GM18517 (cell line): ENCODE measurements around the gene APOA5.
A peak's percentile ranks its signal among the peaks of the same experiment; 100 is the strongest.
"Not testable (repeated sequence)": the region's sequence is repeated elsewhere in the genome, so short reads cannot be mapped to it uniquely, and the experiment has no call there.

Experiments
- ATAC-seq: cut with Tn5 transposase; IDR thresholded peaks from one replicate; pipeline ENCODE4 v1.9.1; 2021; ENCODE audit warnings: mild to moderate bottlenecking, moderate library complexity; ENCODE audit not compliant: unreplicated experiment

APOA5 gene, protein sequence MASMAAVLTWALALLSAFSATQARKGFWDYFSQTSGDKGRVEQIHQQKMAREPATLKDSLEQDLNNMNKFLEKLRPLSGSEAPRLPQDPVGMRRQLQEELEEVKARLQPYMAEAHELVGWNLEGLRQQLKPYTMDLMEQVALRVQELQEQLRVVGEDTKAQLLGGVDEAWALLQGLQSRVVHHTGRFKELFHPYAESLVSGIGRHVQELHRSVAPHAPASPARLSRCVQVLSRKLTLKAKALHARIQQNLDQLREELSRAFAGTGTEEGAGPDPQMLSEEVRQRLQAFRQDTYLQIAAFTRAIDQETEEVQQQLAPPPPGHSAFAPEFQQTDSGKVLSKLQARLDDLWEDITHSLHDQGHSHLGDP

DNA sequence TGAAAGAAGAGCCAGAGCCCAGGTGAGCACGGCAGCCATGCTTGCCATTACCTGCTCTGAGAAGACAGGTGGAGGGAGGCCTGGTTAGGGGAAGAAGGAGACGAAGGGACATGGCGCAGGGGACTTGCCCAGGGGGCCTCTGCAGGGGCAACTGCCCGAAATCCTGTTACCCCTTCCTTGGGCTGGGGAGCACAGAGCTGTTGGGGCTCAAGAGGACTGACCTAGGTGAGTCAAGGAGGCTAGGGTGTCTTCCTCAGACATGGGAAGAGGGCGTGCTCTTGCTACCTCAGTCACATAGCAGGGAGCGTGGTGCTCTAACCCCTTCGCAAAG, at the start of gene APOA5:
Gene APOA5, minus strand, starts transcription at position 67 of the 331 bp plus-strand sequence. Its CDS starts 19 bp downstream, at position 48.
- ATAC-seq = no peak

DNA sequence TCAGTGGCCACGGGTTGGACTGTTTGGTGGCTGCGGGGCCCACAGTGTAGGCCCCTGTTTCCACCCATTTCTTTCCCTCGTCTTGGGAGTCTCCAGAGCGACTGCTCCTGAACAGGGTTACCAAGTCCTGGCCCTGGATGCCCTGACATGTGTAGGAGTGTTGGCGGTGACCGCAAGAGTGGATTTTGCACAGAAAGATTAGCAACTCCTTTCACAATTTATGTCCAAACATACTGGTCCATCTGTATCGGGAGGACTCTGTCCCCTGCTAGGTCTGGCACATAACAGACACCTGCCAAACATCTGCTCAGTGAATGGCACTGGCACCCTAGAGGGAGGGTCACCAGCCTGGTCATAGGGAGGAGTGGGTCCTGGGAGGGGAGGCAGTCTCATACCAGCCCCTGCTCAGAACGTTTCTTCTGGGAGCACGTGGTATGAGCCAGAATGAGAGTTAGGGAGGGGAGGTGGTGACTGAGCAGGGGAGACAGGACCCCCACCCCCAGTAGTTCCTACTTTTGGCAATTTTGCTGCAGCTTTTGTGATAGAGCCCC, 49.1 kb upstream of the APOA5 start:
- no peak for ATAC-seq

DNA sequence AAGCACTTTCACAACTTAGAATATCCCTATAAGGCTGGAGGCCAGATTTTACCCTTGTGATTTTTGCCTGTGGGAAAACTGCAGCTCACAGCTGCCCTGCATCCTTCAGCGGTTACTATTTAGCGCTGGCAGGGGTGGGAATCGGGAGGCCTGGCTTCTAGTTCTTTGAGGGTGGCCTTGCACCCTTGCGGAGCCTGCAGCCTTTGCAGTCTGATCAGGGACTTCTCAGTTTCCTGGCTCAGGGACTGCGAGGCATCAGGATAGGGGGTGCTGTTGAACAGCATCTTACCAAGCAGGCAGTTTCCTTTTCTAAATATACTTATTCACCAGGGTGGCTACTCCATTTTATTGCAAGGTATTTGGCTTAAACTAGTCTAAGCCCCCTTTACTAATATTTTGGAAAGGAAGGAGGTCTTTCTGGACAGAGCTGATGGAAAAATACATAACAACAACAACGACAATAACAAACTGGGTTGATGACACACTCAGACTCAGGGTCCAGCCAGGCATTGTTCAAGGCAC, 48.6 kb upstream of the APOA5 start:
- ATAC-seq = no peak

DNA sequence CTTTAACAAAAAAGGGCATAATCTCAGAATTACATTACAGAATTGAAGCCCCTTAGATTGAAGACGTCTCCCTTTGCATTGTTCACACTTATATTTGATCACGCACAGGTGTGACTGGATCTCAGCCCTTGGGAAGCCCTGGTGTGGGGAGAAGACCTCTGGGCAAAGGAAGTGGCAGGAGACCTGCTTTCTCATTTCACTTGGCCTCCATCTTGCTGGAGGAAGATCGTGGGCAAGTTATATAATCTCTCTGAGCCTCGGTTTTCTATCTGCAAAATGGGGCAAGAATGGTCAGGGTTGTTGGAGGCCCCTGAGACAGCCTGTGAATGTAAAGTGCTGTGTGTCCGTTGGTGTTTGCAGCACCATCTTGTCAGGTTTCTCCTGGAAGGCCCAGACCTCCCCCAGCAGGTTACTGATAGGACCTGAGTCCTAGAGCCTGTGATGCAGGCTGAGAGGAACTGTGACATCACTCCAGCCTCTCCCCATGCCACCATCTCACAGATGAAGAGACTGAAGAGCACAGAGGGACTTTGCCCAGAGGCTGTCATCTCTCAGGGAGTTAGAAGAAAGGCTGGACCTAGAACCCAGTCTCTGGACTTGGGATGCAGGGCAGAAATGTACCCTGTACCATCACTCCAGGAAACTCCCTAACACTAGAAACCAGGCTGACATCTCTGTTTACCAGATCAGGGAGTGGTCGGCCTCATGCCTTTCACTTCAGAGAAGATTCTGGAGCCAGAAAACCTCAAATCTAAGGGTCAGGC, 46.8 kb upstream of the APOA5 start:
- no peak for ATAC-seq

DNA sequence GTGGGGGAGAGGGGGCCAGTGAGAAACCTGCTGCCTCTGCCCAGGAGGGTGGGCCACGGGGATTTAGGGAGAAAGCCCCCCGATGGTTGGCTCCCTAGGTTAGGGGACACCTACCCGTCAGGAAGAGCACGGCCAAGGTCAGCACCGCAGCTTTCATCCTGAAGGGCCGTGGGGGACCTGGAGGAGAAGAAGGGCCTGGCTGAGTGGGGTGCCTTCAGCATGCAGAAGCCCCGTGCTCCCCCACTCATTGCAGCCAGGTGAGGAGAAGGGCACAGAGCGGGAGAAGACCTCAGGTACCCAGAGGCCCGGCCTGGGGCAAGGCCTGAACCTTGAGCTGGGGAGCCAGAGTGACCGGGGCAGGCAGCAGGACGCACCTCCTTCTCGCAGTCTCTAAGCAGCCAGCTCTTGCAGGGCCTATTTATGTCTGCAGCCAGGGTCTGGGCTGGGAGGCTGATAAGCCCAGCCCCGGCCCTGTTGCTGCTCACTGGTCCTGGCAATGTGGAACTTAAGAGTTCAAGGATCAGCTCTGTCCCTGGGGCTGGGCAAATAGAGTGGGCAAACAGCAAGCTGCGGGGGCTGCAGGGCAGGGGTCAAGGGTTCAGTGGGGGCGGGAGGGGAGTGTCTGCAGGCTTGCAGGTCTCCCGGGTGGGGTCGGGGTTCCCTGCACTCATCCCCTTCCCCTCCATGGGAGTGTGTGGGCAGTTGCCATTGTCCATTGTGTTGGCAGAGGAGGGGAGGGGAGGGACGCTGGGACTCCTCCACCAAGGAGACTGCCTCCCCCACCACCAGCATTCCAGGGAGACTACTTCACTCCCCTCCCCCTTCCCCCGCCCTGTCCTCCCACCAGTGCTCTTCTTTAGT, 45.8 kb upstream of the APOA5 start, which contains the start of gene APOA1:
Gene APOA1, minus strand, starts transcription at position 392 of the 861 bp plus-strand sequence. Its CDS starts 235 bp downstream, at position 157.
- ATAC-seq = no peak

DNA sequence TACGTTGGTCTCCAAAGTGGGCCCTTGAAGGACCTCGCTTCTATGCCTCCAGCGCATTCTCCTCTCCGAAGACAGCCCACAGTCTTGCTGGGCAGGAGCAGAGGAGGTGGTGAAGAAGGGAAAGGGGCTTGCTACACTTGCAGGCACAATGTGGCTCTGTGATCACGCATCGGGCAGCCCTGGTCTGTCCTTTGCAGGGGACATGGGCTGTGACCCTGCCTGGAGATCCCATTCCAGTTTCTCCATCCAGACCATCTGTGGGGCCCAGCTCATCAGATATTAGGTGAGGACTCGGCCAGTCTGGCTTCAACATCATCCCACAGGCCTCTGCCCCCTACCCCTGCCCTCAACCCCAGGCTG, 44.9 kb upstream of the APOA5 start:
- no peak for ATAC-seq

DNA sequence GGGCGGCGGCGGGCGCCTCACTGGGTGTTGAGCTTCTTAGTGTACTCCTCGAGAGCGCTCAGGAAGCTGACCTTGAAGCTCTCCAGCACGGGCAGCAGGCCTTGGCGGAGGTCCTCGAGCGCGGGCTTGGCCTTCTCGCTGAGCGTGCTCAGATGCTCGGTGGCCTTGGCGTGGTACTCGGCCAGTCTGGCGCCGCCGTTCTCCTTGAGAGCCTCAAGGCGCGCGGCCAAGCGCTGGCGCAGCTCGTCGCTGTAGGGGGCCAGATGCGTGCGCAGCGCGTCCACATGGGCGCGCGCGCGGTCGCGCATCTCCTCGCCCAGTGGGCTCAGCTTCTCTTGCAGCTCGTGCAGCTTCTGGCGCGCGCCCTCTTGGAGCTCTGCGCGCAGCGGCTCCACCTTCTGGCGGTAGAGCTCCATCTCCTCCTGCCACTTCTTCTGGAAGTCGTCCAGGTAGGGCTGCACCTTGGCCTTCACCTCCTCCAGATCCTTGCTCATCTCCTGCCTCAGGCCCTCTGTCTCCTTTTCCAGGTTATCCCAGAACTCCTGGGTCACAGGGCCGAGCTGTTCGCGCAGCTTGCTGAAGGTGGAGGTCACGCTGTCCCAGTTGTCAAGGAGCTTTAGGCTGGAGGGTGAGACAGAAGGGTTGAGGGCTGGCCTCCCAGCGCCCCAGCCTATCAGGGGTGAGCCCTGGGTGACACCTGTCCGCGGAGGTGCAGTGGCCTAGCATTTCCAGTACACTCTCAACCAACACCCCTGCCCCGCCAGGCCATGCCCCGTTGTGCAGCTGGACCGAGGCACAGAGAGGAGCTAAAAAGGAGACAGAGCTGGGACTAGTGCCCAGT, 44.3 kb upstream of the APOA5 start:
- peak; percentile 73 for ATAC-seq

DNA sequence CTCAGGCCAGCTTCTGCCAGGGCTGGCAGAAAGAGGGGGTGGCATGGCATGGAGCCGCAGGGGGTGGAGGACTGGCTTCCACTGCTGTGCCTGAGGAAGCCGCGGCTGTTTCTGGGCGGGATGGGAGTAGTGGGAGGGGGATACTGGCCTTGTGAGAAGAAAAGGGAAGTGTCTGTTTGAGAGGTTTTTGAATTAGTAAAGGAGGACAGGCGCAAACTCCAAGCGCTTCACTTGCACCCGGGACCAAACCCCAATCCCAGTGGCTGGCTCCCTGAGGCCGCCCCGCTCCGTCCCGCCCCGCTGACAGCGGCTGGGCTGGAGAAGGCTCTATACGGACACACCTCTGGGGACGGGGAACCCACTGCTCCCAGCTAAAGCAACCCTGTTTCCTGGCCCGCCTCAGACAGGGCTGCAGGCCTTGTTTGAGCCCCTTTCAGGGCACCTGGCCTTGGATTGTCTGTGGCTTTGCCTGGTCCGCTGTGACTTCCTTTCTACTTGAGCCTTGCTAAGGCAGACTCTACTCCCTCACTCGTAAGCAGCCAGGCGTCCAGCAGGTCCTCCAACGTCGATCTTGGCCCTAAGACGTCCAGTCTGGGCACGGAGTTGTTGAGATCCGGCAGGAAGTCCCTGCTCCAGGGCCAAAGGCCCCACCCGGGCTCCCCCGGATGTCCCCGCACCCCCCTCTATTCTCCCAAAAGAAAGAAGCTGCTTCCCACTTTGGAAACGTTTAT, 43.5 kb upstream of the APOA5 start:
- no peak for ATAC-seq

DNA sequence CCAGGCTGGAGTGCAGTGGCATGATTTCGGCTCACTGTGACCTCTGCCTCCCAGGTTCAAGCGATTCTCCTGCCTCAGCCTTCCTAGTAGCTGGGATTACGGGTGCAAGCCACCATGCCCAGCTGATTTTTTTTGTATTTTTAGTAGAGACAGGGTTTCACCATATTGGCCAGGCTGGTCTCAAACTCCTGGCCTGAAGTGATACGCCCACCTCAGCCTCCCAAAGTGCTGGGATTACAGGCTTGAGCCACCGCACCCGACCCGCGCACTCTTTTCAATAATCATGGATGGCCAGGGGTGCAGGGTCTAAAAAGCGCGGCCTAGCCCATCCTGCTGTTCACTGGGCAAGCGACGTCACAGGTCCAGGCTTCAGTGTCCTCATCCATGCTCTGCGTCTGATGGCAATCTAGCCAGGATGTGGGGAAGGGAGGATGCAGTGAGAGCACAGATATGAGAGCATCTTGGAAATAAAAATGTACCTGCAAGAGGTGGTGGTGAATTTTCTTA, 42.9 kb upstream of the APOA5 start:
- not testable (repeated sequence) for ATAC-seq

DNA sequence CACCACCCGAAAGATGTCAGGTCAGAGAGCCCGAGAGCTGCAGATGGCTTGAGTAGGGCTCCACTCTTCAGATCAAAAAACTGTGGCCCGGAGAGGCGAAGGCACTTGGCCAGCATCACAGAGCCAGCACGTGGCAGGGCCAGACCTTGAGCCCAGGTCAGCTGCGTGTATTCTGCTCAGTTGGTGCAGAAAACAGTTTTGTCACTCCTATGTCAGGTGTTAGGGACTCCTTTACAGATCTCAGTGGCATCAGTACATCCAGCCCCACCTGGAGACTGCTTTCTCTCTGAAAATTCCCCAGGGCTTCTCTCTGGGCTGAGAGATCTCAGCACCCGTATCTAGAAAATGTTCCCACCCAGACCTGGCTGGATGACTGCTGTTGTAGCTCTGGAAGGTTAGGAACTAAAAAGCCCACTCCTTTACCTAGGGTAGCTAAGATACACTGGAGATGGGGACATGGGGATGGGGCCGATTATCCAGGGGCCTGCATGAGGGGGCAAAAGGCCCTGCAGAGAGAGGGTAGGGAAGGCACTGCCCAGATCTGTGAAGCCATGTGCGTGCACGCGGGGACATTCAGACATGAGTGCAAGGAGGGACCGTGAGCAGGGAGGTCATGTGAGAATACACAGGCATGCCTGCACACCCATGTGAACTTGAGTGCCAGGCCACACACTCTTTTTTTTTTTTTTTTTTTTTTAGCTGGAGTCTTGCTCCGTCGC, 42.3 kb upstream of the APOA5 start:
- no peak for ATAC-seq

DNA sequence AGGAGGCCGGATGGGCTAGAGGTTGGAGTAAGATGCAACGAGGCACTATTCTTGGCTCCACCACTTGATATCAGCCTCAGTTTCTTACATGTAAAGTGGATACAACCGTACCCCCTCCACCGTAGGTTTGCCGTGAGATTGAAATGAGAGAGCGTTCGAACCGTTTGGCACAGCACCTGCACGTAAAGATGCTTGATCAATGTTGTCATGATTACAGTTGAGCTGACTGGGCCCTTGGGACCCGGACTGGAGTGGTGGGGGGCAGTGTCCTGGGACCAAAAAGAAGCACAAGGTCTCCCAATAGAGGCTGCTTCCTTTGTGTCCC, 41.8 kb upstream of the APOA5 start:
- no peak for ATAC-seq

DNA sequence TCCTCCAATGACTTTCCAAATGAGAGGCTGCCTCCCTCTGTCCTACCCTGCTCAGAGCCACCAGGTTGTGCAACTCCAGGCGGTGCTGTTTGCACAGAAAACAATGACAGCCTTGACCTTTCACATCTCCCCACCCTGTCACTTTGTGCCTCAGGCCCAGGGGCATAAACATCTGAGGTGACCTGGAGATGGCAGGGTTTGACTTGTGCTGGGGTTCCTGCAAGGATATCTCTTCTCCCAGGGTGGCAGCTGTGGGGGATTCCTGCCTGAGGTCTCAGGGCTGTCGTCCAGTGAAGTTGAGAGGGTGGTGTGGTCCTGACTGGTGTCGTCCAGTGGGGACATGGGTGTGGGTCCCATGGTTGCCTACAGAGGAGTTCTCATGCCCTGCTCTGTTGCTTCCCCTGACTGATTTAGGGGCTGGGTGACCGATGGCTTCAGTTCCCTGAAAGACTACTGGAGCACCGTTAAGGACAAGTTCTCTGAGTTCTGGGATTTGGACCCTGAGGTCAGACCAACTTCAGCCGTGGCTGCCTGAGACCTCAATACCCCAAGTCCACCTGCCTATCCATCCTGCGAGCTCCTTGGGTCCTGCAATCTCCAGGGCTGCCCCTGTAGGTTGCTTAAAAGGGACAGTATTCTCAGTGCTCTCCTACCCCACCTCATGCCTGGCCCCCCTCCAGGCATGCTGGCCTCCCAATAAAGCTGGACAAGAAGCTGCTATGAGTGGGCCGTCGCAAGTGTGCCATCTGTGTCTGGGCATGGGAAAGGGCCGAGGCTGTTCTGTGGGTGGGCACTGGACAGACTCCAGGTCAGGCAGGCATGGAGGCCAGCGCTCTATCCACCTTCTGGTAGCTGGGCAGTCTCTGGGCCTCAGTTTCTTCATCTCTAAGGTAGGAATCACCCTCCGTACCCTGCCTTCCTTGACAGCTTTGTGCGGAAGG, 40.9 kb upstream of the APOA5 start:
- ATAC-seq = no peak

DNA sequence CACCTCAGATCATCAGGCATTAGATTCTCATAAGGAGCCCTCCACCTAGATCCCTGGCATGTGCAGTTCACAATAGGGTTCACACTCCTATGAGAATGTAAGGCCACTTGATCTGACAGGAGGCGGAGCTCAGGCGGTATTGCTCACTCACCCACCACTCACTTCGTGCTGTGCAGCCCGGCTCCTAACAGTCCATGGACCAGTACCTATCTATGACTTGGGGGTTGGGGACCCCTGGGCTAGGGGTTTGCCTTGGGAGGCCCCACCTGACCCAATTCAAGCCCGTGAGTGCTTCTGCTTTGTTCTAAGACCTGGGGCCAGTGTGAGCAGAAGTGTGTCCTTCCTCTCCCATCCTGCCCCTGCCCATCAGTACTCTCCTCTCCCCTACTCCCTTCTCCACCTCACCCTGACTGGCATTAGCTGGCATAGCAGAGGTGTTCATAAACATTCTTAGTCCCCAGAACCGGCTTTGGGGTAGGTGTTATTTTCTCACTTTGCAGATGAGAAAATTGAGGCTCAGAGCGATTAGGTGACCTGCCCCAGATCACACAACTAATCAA, 40.2 kb upstream of the APOA5 start:
- ATAC-seq = no peak

DNA sequence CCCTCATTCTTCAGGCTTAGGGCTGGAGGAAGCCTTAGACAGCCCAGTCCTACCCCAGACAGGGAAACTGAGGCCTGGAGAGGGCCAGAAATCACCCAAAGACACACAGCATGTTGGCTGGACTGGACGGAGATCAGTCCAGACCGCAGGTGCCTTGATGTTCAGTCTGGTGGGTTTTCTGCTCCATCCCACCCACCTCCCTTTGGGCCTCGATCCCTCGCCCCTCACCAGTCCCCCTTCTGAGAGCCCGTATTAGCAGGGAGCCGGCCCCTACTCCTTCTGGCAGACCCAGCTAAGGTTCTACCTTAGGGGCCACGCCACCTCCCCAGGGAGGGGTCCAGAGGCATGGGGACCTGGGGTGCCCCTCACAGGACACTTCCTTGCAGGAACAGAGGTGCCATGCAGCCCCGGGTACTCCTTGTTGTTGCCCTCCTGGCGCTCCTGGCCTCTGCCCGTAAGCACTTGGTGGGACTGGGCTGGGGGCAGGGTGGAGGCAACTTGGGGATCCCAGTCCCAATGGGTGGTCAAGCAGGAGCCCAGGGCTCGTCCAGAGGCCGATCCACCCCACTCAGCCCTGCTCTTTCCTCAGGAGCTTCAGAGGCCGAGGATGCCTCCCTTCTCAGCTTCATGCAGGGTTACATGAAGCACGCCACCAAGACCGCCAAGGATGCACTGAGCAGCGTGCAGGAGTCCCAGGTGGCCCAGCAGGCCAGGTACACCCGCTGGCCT, 38.7 kb upstream of the APOA5 start:
- no peak for ATAC-seq

DNA sequence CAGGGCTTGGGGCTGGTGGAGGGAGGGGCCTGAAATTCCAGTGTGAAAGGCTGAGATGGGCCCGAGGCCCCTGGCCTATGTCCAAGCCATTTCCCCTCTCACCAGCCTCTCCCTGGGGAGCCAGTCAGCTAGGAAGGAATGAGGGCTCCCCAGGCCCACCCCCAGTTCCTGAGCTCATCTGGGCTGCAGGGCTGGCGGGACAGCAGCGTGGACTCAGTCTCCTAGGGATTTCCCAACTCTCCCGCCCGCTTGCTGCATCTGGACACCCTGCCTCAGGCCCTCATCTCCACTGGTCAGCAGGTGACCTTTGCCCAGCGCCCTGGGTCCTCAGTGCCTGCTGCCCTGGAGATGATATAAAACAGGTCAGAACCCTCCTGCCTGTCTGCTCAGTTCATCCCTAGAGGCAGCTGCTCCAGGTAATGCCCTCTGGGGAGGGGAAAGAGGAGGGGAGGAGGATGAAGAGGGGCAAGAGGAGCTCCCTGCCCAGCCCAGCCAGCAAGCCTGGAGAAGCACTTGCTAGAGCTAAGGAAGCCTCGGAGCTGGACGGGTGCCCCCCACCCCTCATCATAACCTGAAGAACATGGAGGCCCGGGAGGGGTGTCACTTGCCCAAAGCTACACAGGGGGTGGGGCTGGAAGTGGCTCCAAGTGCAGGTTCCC, 38.0 kb upstream of the APOA5 start, which contains the start of gene APOC3:
Gene APOC3, plus strand, starts transcription at position 383 of the 659 bp plus-strand sequence. CDS start 676 bp downstream, outside the sequence.
- no peak for ATAC-seq
